SKM-1 treated with dmso at 0.1 percent for 144 hours (cell line): Measurements from ENCODE around the gene DSE.

Experiments
- DNase-seq: peaks from one replicate; lab custom pipeline; 2025; ENCODE audit not compliant: unreplicated experiment; lab: John Stamatoyannopoulos, UW

Gene DSE

GRCh38 chr6:116409756-116410155 is 39.0 kb downstream of the DSE start:
- peak; percentile 39 for DNase-seq

DNA sequence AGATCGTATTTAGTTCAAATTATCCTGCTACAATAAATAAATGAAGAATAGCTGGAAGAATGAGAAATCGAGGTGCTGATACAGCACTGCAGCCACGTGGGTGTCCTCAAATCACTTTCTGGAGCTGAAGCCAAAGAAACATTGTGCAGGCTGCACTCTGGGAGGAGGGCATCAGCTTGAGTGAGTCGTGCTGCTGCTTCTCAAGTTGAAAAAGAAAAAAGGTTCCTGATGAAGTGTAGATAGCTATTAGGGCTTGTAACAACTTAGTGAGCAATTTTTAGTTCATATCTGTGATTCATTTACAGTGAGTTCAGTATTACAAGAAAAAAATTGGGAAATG is 40.5 kb downstream of the DSE start:
- DNase-seq: no peak

DNA sequence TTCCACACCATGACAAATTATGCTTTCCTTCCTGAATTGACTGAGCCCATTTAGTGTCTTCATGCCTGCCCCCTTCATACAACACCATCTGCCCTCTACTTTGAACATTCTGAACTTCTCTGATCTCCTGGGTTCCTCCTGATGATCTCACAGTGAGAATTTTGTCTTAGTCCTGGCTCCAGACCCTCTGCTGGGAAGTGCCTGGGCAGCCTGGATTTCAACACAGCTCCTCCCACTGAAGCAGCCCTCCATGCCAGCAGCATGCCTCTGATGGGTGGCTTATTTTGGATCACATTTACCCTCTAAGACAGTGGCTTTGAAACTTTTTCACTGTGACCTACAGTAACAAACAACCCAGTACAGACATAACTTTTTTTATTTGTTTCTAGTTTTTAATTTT is 41.5 kb downstream of the DSE start:
- no peak for DNase-seq

- no peak for DNase-seq
These were observed 42.6 kb downstream of the DSE start for GRCh38 chr6:116413357-116413756.

DNA sequence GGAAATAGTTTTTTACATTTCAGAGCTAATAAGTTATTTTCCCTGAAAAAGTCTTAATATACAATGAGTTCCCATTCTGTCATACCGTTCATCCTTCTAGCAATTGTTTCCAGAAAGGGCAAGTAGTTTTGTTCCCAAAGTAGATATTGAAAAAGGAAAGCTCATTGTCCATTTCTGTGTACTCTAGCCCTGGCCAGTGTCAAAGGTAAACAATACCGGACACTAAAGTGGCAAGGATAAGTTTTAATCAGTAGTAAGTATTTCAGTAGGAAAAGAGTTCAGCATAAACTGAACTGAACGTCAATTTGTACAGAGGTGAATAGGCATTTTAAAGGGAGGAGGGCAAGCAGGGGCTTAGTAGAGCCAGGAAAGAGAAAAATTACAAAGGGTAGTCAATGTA is 46.9 kb downstream of the DSE start:
- no peak for DNase-seq

DNA sequence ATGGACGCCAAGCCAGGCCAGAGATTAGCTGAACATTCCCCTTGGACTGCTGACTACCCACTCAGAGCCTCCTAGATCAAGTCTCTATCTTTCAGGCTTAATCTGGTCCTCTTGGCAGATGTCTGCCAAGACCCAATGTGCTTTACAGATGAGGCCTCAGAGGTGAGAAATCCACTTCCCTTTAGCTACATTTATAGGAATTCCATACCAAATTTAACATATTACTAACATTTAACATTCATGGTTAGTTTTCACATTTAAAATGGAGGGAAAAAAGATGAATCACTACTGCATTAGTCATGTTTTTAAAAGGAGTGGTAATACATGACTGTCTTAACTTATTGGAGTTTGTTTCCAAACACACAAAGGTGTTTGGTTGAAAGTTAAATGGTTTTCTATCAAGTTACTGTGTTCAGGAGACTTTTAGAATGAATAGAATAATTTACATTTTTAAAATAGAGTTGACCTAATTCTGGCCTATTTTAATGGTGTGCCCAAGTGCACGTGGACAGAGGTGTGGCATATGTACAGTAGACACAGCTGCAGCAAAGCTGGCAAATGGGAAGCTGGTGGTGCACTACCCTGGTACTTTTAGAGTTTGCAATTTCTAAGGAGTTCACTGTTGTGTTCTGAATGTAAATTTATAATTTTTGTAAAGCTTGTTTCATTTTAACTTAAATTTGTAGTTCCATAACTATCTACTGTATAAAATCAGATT is 48.5 kb downstream of the DSE start:
- DNase-seq: no peak

DNA sequence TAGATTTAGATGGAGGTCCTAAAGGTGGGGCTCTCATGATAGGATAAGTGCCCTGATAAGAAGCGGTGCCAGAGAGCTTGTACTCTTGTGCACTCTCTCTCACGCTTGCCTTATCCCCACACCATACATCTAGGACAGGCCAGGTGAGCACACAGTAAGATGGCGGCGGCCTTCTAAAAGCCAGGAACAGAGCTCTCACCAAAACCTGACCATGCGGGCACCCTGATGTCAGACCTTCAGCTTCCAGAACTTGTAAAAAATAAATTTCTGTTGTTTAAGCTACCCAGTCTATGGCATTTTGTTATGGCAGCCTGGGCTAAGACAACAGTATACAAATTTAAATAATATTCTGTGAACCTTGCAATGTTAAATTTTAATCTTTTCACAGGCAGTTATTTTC is 49.6 kb downstream of the DSE start:
- DNase-seq: no peak

GRCh38 chr6:116422238-116422637 is 51.5 kb downstream of the DSE start:
- DNase-seq: no peak

- DNase-seq: no peak
These were observed 53.3 kb downstream of the DSE start for GRCh38 chr6:116424001-116424400.

DNA sequence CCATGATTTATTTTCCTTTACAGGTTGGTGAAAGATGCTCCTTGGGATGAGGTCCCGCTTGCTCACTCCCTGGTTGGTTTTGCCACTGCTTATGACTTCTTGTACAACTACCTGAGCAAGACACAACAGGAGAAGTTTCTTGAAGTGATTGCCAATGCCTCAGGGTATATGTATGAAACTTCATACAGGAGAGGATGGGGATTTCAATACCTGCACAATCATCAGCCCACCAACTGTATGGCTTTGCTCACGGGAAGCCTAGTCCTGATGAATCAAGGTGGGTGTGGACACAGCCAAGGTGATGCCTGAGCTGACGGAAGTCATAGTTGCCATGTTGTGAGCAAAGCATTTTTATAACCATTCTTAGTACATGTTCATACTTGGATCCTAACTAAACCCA is 55.8 kb downstream of the DSE start:
- no peak for DNase-seq

- DNase-seq: no peak
These were observed 58.4 kb downstream of the DSE start for GRCh38 chr6:116429111-116429510.

- no peak for DNase-seq
These were observed 60.1 kb downstream of the DSE start for GRCh38 chr6:116430860-116431259.

- DNase-seq: no peak
These were observed 61.3 kb downstream of the DSE start for GRCh38 chr6:116431964-116432595.

GRCh38 chr6:116433206-116433712 is 62.5 kb downstream of the DSE start:
- DNase-seq: no peak

GRCh38 chr6:116434056-116434725 is 63.4 kb downstream of the DSE start:
- DNase-seq: no peak

GRCh38 chr6:116436586-116436985 is 65.8 kb downstream of the DSE start:
- no peak for DNase-seq

GRCh38 chr6:116437656-116438055 is 66.9 kb downstream of the DSE start:
- no peak for DNase-seq

- DNase-seq: no peak
These were observed 68.1 kb downstream of the DSE start for GRCh38 chr6:116438590-116439448.

DNA sequence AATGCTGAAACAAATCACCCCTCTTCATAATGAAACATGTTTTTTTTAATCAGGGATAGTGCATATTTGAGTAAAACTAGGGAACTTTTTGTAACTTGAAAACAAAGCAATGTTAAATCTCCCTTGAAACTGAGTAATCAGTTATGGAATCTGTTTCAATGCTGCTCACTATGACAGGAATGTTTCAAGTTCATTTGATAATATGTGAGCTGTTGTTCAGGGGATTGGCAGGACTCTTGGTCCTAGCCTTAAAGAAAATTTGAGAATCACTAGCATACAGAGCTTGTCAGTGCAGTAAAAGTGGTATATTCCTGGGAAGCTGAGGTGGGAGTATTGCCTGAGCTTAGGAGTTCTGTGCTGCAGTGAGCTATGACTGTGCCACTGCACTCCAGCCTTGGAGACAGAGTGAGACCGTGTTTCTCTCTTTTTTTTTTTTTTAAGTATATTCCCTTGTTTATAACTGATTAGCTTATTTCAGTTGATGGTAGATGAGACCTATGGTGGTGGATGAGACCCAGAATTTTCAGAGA is 68.8 kb downstream of the DSE start:
- no peak for DNase-seq

- DNase-seq: no peak
These were observed 72.4 kb downstream of the DSE start for GRCh38 chr6:116443105-116443504.

DNA sequence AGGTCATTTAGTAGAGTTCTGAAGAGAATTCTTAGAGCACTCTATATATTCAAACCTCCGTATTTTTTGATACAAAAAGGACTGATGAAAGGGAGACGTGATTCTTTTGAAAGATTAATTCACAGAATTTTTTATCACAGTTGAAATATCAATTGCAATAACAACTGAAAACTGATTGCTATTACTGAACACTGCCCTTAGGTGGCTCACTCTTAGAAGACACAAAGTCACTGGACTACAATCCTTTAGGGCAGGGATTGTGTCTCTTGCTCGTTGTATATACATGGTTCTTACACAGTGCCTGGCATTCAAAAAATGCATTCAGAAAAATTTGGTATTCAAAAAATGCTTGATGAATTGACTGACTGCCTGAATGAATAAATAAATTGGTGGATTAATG is 73.3 kb downstream of the DSE start:
- peak; percentile 49 for DNase-seq
